HepG2 (cell line): Measurements from ENCODE around the gene MFRP. TPM values are rescaled to one million over a fixed set of nuclear protein-coding genes. Genes with fewer than 3 reads are reported as not detected.
A peak's percentile ranks its signal among the peaks of the same experiment; 100 is the strongest.

Experiments used
- ATAC-seq: fragments of 200-7000 bp; cut with Tn5 transposase; 3 replicates; pipeline ENCODE4 v1.9.1; 2020; ENCODE audit warnings: mild to moderate bottlenecking, moderate library complexity
- BruUV-seq: library from RNA; stranded (reverse); fragments of 400-500 nt; replicated peaks from 2 replicates; lab custom pipeline; 2021; lab: Mats Ljungman, UMichigan
- CTCF ChIA-PET: fragments of 300-600 bp; formaldehyde crosslinking; extraction: SDS; loops from one replicate; lab custom pipeline; 2021; ENCODE audit warnings: low total read pairs, inconsistent platforms, low intra/inter-chr PET ratio; lab: Yijun Ruan, JAX
- POLR2A ChIA-PET: fragments of 350-600 bp; sonication (Branson Sonifier 250); formaldehyde crosslinking; loops from one replicate; lab custom pipeline; 2020; ENCODE audit warnings: antibody characterized with exemption, inconsistent platforms; lab: Yijun Ruan, JAX
- DNase-seq: peaks from one replicate; pipeline ENCODE4 v3.0.0-alpha.2; 2015; ENCODE audit warnings: low spot score
- FAIRE-seq: peaks from 3 replicates; lab custom pipeline; 2011; peaks lifted over from hg19 to GRCh38; lab: Jason Lieb, UNC
- H2AFZ ChIP-seq: one replicate; pipeline ENCODE4 v1.6.1; 2011; ENCODE audit warnings: low read length, inconsistent platforms
- H3K27ac ChIP-seq: fragments of 300-600 bp; 3 replicates; pipeline ENCODE4 v1.8.0; 2011; ENCODE audit warnings: mixed run types, mild to moderate bottlenecking, mixed read lengths, low read length, inconsistent platforms; ENCODE audit not compliant: insufficient read depth; ENCODE audit errors: extremely low read length
- H3K27me3 ChIP-seq, 2 experiments: fragments of 200-600 bp in 1 of 2; 2 replicates in 1 of 2; 3 replicates in 1 of 2; pipeline versions ENCODE4 v1.6.0 to v1.8.0; 2011; ENCODE audit warnings: low read length in 2 of 2, mild to moderate bottlenecking in 2 of 2, moderate library complexity in 2 of 2, inconsistent platforms in 1 of 2; ENCODE audit not compliant: insufficient read depth in 2 of 2, control insufficient read depth in 1 of 2
- H3K36me3 ChIP-seq, 2 experiments: fragments of 200-600 bp in 1 of 2; replicated peaks in 1 of 2; 2 replicates in 1 of 2; 3 replicates in 1 of 2; pipeline versions ENCODE4 v1.5.1 to v1.8.0; 2011; ENCODE audit warnings: low read length in 2 of 2, inconsistent platforms in 1 of 2; ENCODE audit not compliant: insufficient read depth in 2 of 2, control insufficient read depth in 1 of 2
- H3K4me1 ChIP-seq: 2 replicates; pipeline ENCODE4 v1.5.1; 2012; ENCODE audit warnings: low read length, inconsistent platforms; ENCODE audit not compliant: insufficient read depth
- H3K4me2 ChIP-seq: 2 replicates; pipeline ENCODE4 v1.6.0; 2011; ENCODE audit warnings: low read depth, low read length, inconsistent platforms
- H3K4me3 ChIP-seq, 3 experiments: fragments of 200-600 bp in 1 of 3; sonication (generic), shearing (Covaris generic) in 1 of 3; replicated peaks in 1 of 3; 2 replicates each; pipeline ENCODE4 v1.5.1; 2011 to 2016; ENCODE audit warnings: low read length in 3 of 3, inconsistent platforms in 2 of 3, low read depth in 2 of 3, mild to moderate bottlenecking in 2 of 3, control low read depth in 1 of 3, mixed read lengths in 1 of 3; ENCODE audit not compliant: insufficient read depth in 1 of 3
- H3K79me2 ChIP-seq: one replicate; pipeline ENCODE4 v1.6.1; 2011; ENCODE audit warnings: low read length, inconsistent platforms; ENCODE audit not compliant: insufficient read depth
- H3K9ac ChIP-seq: 2 replicates; pipeline ENCODE4 v1.6.0; 2011; ENCODE audit warnings: mild to moderate bottlenecking, low read depth, low read length, inconsistent platforms; ENCODE audit not compliant: insufficient read depth
- H3K9me3 ChIP-seq: 2 replicates; pipeline ENCODE4 v1.5.1; 2012; ENCODE audit warnings: mild to moderate bottlenecking, low read length
- H4K20me1 ChIP-seq: 2 replicates; pipeline ENCODE4 v1.6.0; 2011; ENCODE audit warnings: inconsistent platforms, mild to moderate bottlenecking, low read length, moderate library complexity; ENCODE audit not compliant: insufficient read depth
- ARNTL ChIP-seq: sonication (generic); formaldehyde crosslinking; IDR thresholded peaks from 2 replicates; pipeline ENCODE4 v1.4.0; 2020; ENCODE audit warnings: mild to moderate bottlenecking, missing genetic modification reagents
- CAMTA2 ChIP-seq: sonication (generic); formaldehyde crosslinking; IDR thresholded peaks from 2 replicates; pipeline ENCODE4 v1.4.0; 2020; ENCODE audit warnings: mild to moderate bottlenecking, missing genetic modification reagents, borderline replicate concordance
- ETV5 ChIP-seq: IDR thresholded peaks from 2 replicates; pipeline ENCODE4 v1.6.1; 2018; ENCODE audit warnings: missing biosample characterization, missing genetic modification reagents, inconsistent platforms, borderline replicate concordance
- HOXA7 ChIP-seq: sonication (generic); formaldehyde crosslinking; IDR thresholded peaks from 2 replicates; pipeline ENCODE4 v1.8.1; 2022; ENCODE audit warnings: mild to moderate bottlenecking, missing genetic modification reagents, moderate library complexity
- KIAA2018 ChIP-seq: sonication (generic); formaldehyde crosslinking; IDR thresholded peaks from 2 replicates; pipeline ENCODE4 v1.5.0; 2020; ENCODE audit warnings: mild to moderate bottlenecking, missing genetic modification reagents, borderline replicate concordance
- PRPF4 ChIP-seq: fragments of 200-400 bp; formaldehyde crosslinking; IDR thresholded peaks from 2 replicates; pipeline ENCODE4 v1.6.1; 2016; ENCODE audit warnings: low read length, low read depth; ENCODE audit not compliant: poor library complexity, severe bottlenecking
- RBM22 ChIP-seq: fragments of 200-400 bp; formaldehyde crosslinking; optimal IDR thresholded peaks from 2 replicates; pipeline ENCODE3; 2017; ENCODE audit warnings: mild to moderate bottlenecking, low read length, moderate library complexity
- RFXAP ChIP-seq: sonication (generic); formaldehyde crosslinking; IDR thresholded peaks from 2 replicates; pipeline ENCODE4 v1.4.0; 2020; ENCODE audit warnings: missing genetic modification reagents, borderline replicate concordance
- ZBTB2 ChIP-seq: sonication (generic); formaldehyde crosslinking; IDR thresholded peaks from 2 replicates; pipeline ENCODE4 v1.8.0; 2022; ENCODE audit warnings: low read depth, missing genetic modification reagents
- ZBTB3 ChIP-seq: sonication (generic); formaldehyde crosslinking; IDR thresholded peaks from 2 replicates; pipeline ENCODE4 v1.4.0; 2020; ENCODE audit warnings: low read depth, mild to moderate bottlenecking, moderate library complexity, missing genetic modification reagents, borderline replicate concordance
- ZC3H4 ChIP-seq: sonication (generic); formaldehyde crosslinking; IDR thresholded peaks from 2 replicates; pipeline ENCODE4 v1.4.0; 2020; ENCODE audit warnings: missing genetic modification reagents, borderline replicate concordance
- ZMYM2 ChIP-seq: sonication (generic); formaldehyde crosslinking; IDR thresholded peaks from 2 replicates; pipeline ENCODE4 v1.8.0; 2022; ENCODE audit warnings: mild to moderate bottlenecking, missing genetic modification reagents
- ZNF430 ChIP-seq: sonication (generic); formaldehyde crosslinking; IDR thresholded peaks from 2 replicates; pipeline ENCODE4 v1.9.0; 2021; ENCODE audit warnings: mild to moderate bottlenecking, missing genetic modification reagents
- ZNF431 ChIP-seq: sonication (generic); formaldehyde crosslinking; IDR thresholded peaks from 2 replicates; pipeline ENCODE4 v1.9.0; 2022; ENCODE audit warnings: missing genetic modification reagents, low read depth, mild to moderate bottlenecking, borderline replicate concordance
- WGBS: methylation state at CpG from one replicate; pipeline ENCODE4 v1.1.6; 2017; ENCODE audit warnings: low lambda C conversion rate; 5-methylcytosine and 5-hydroxymethylcytosine counted together
- in situ Hi-C: cut with HindIII; loops from 2 replicates; pipeline ENCODE4 v1.10.0; 2017; ENCODE audit warnings: low pct_unique_long_range_greater_than_20kb; ENCODE audit not compliant: extremely low pct_ligation_motif_present
- intact Hi-C: fragments of 100-400 bp; cut with micrococcal nuclease; formaldehyde crosslinking; loops from one replicate; pipeline ENCODE4 v1.10.0; 2022; ENCODE audit not compliant: unreplicated experiment
- polyA plus RNA-seq, 8 experiments: library from polyadenylated mRNA; depleted of rRNA in 3 of 8; stranded (reverse) in 7 of 8; unstranded in 1 of 8; fragments of >200 nt; fragmentation: Illumina TruSeq in 4 of 8; extraction: Trizol in 4 of 8; gene quantifications; 2 replicates each; pipeline versions ENCODE4 v1.2.1 to v1.2.3, GENCODE V29; 2011 to 2016; ENCODE audit warnings: low read depth in 4 of 8, missing spikeins in 1 of 8, mixed read lengths in 1 of 8; ENCODE audit not compliant: insufficient read depth in 1 of 8
- total RNA-seq, 5 experiments: library from RNA; depleted of rRNA; stranded (reverse); fragments of >200 nt; fragmentation: Illumina TruSeq; extraction: Trizol; gene quantifications; 2 replicates each; pipeline ENCODE4 v1.2.3, GENCODE V29; 2016; ENCODE audit warnings: low read depth in 1 of 5

MFRP gene
- total and polyA plus RNA-seq, 2 of the 13 experiments (the other 11 are each of a cell fraction or from before 2014, with no cell fraction given), result not detected

- H3K4me3 ChIP-seq, result peak overlapping the region; percentile 67 to 82 (median 68)
- no peak overlapping the region for H2AFZ ChIP-seq
- H3K27ac ChIP-seq, result peak overlapping the region; percentile 76
- H4K20me1 ChIP-seq, result no peaks in the 10 kb centered on the region
- no peaks in the 10 kb centered on the region; a peak in 1 of 5 replicates for H3K27me3 ChIP-seq
- intact Hi-C loops (loop anchor here (2.0 kb wide), 1 partner anchor 95 kb away; no protein-coding TSS in a partner anchor), in situ Hi-C loops (no loop called here)
- POLR2A ChIA-PET, result interaction anchor here (1.4 to 3.6 kb wide), 6 partner anchors 9 to 63 kb away, joined by 5 to 28 read pairs (median 10); partner anchors contain the start of gene MCAM
- CTCF ChIA-PET, result interaction anchor here (2.1 kb wide), 1 partner anchor 42 kb away, joined by 13 read pairs; no protein-coding TSS in a partner anchor
- ATAC-seq, result peak; percentile 46
- H3K9ac ChIP-seq, result peak overlapping the region; percentile 77
- no TSS peak for BruUV-seq
- H3K4me1 ChIP-seq, result peaks cover 81% of the 10 kb centered on the region
- peak overlapping the region; percentile 98 for H3K4me2 ChIP-seq
- H3K36me3 ChIP-seq, result no peaks in the 10 kb centered on the region
- FAIRE-seq, result no peak
- peaks cover 14% of the 10 kb centered on the region for H3K79me2 ChIP-seq
- peak; percentile 51 for DNase-seq
- 0% methylated on average over 4 of the region's 13 CpGs for WGBS
- no peaks in the 10 kb centered on the region for H3K9me3 ChIP-seq
- TF ChIP-seq HOXA7 (CRISPR knock-in tag) (no peak), ZBTB3 (CRISPR knock-in tag) (0 out of 2 replicates have a peak, but pooled peaks have one; percentile 19), KIAA2018 (CRISPR knock-in tag) (no peak), PRPF4 (no peak), ZNF430 (CRISPR knock-in tag) (no peak), ARNTL (CRISPR knock-in tag) (no peak), ETV5 (peak; percentile 86), RBM22 (no peak), ZC3H4 (CRISPR knock-in tag) (no peak), RFXAP (CRISPR knock-in tag) (no peak), ZMYM2 (CRISPR knock-in tag) (no peak), ZBTB2 (no peak), CAMTA2 (CRISPR knock-in tag) (no peak), ZNF431 (CRISPR knock-in tag) (no peak)
Measured at GRCh38 chr11:119380160-119380826, 33.8 kb upstream of the MFRP start.
